HEK293 (cell line): ENCODE results near the gene HAO2.

Experiments
- ZNF660 ChIP-seq: fragments of 450-650 bp; IDR thresholded peaks from 2 replicates; pipeline ENCODE4 v1.5.1; 2018; ENCODE audit warnings: missing biosample characterization, mild to moderate bottlenecking, missing genetic modification characterization
- ZNF776 ChIP-seq: fragments of 450-650 bp; formaldehyde crosslinking; IDR thresholded peaks from 2 replicates; pipeline ENCODE4 v1.5.0; 2017; ENCODE audit warnings: missing biosample characterization, missing genetic modification characterization, borderline replicate concordance
- TF ChIP-seq, protein P1 (sequence below): fragments of 450-650 bp; formaldehyde crosslinking; IDR thresholded peaks from 2 replicates; pipeline ENCODE4 v1.5.1; 2016; ENCODE audit warnings: missing biosample characterization, missing genetic modification characterization

- TF ChIP-seq, protein P1, sequence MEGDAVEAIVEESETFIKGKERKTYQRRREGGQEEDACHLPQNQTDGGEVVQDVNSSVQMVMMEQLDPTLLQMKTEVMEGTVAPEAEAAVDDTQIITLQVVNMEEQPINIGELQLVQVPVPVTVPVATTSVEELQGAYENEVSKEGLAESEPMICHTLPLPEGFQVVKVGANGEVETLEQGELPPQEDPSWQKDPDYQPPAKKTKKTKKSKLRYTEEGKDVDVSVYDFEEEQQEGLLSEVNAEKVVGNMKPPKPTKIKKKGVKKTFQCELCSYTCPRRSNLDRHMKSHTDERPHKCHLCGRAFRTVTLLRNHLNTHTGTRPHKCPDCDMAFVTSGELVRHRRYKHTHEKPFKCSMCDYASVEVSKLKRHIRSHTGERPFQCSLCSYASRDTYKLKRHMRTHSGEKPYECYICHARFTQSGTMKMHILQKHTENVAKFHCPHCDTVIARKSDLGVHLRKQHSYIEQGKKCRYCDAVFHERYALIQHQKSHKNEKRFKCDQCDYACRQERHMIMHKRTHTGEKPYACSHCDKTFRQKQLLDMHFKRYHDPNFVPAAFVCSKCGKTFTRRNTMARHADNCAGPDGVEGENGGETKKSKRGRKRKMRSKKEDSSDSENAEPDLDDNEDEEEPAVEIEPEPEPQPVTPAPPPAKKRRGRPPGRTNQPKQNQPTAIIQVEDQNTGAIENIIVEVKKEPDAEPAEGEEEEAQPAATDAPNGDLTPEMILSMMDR (tag by site-specific recombination), result no peak
- TF ChIP-seq ZNF660 (tag by site-specific recombination), result no peak
- TF ChIP-seq ZNF776 (tag by site-specific recombination), result no peak
These were observed 47.5 kb downstream of the HAO2 start for GRCh38 chr1:119416006-119416640.
